D721Med (cell line): ENCODE measurements around the gene EPHA6.

Source experiments
- DNase-seq: peaks from one replicate; pipeline ENCODE4 v3.0.0; 2011; ENCODE audit warnings: low spot score; ENCODE audit not compliant: insufficient read length
- FAIRE-seq: peaks from 2 replicates; lab custom pipeline; 2011; peaks lifted over from hg19 to GRCh38; lab: Jason Lieb, UNC
- TF ChIP-seq, protein P1 (sequence below): IDR thresholded peaks from 2 replicates; pipeline ENCODE4 v1.5.1; 2012; ENCODE audit warnings: mild to moderate bottlenecking, control low read depth; ENCODE audit not compliant: insufficient read depth; ENCODE audit errors: missing control alignments

EPHA6 gene

DNA sequence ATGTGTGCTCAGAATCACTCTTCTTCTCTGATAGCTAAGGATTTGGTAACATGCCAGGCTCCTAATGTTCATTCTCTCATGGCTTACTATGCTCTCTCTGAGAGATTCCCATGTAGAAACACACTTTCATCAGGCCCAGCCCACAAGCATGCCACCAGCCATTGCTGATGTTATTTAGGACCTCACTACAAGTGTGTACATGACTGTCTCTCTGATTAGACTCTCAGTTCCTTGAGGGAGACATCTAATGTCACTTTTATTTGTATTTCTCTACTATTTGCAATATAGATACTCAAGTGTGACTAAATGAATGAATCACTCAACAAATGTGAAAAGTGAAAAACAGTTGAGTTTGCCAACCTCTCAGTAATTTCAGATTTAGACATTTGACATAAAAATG lies 865.8 kb downstream of the EPHA6 start:
- no peak for FAIRE-seq
- TF ChIP-seq, protein P1, sequence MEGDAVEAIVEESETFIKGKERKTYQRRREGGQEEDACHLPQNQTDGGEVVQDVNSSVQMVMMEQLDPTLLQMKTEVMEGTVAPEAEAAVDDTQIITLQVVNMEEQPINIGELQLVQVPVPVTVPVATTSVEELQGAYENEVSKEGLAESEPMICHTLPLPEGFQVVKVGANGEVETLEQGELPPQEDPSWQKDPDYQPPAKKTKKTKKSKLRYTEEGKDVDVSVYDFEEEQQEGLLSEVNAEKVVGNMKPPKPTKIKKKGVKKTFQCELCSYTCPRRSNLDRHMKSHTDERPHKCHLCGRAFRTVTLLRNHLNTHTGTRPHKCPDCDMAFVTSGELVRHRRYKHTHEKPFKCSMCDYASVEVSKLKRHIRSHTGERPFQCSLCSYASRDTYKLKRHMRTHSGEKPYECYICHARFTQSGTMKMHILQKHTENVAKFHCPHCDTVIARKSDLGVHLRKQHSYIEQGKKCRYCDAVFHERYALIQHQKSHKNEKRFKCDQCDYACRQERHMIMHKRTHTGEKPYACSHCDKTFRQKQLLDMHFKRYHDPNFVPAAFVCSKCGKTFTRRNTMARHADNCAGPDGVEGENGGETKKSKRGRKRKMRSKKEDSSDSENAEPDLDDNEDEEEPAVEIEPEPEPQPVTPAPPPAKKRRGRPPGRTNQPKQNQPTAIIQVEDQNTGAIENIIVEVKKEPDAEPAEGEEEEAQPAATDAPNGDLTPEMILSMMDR, result no peak
- DNase-seq, result no peak

DNA sequence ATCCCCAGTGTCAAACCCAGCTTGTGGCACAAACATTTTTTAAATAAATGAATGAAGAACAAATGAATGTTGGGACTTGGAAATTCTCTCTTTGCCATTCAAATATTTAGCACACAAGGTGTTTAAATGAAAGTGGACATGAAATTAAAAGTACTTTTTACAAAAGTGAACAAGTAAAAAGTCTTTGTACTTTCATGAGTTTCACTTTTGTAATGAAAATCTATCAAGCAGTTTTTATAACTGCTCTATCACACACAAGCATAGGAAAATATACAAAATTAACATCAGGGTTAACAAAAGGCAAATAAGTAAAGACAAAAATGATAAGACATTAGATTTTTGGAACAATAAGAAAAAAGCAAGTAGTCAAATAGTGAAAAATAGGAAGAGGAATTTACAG lies 866.3 kb downstream of the EPHA6 start:
- DNase-seq (no peak), FAIRE-seq (no peak)
- TF ChIP-seq, protein P1, result no peak

DNA sequence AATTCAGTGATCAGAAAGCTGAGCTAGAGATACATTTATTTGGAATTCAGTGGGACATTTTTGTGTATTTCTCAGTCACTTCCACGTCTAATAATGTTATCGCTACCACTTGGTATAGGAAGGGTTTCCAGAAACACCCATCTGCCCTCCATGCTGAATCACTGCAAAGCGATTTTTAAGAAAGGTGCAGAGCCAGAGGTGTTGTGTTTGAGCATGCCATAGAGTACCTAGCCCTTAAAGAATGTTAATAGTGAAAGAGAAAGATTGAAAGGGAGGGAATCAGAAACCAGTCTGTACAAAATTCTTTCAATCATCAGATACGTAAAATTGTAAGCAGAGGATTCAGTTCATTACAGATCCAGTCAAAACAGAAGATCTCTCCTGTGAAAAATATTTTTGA lies 870.1 kb downstream of the EPHA6 start:
- DNase-seq (no peak), FAIRE-seq (no peak)
- TF ChIP-seq, protein P1, result no peak

DNA sequence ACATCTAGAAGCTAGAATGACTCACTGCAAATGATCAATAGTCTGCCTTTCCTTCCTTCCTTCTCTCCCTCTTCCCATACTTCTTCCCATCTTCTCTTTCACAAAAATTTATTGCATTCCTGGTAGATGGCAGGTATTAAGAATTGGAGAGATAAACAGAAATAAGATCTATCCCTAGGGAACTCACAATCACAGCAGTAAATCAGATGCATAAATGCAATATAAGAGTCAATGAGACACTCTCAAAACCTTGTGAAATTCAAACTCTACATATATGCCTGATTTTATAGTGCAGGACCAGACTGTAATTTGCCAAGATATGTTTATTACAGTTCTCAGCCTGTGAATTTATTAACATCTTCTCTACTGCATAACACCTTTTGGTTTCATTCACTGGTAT lies 871.9 kb downstream of the EPHA6 start:
- DNase-seq (no peak), FAIRE-seq (no peak)
- TF ChIP-seq, protein P1, result no peak

DNA sequence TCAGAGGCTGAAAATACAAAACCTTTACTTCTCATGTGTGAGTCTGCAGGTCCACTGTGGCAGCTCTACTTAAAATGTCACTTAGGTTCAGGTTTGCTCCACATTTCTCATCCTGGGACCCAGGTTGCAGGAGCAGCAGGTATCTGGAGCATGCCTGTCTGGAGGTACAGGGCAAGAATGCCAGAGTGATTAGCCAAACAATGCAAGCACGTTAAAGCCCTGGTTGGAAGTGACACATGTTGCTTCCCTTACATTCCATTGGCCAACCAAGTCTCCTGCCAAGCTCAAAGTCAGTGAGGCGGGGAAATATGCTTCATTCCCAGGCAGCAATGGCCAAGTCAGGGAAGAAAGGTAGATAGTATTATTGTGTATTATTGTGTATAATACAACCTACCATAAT lies 873.3 kb downstream of the EPHA6 start:
- no peak for FAIRE-seq
- DNase-seq, result no peak
- TF ChIP-seq, protein P1, result no peak

DNA sequence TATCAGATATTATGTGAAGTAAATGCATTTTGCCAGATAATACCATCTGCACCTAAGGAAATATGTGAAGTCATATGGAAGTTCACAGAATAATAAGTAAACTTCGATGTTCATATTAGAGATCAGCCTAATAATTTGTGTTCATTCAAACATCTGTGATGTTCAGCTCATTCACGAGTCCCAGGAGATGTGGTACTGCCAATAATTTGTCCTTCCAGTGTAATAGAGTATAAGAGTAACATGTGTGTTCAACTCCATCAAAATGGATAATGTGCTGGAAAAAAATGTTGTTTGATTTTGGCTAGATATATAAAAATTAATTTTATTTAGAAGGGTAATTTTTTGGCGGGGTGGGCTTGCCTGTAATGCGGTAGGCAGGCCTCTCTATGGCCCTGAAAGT lies 874.7 kb downstream of the EPHA6 start:
- DNase-seq (no peak), FAIRE-seq (no peak)
- TF ChIP-seq, protein P1, result no peak

DNA sequence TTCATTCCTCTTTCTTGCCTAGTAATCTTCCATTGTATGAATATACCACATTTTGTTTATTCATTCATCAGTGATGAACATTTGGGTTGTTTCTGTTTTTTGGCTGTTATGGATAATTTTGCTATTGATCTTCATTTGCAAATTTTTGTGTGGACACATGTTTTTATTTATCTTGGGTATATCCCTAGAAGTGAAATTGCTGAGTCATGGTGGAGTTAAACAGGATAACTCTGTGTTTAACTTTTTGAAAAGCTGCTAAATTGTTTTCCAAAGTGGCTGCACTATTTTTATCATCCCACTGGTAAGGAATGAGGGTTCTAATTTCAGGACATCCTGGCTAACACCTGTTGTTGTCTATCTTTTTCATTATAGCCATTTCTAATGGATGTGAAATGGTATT lies 875.6 kb downstream of the EPHA6 start:
- DNase-seq (no peak), FAIRE-seq (no peak)
- TF ChIP-seq, protein P1, result no peak
